Fibroblast of lung (primary cell): Measurements from ENCODE around the gene WNT3.

ENCODE experiments used
- EZH2 ChIP-seq: IDR thresholded peaks from 2 replicates; pipeline ENCODE4 v1.5.1; 2012; ENCODE audit warnings: low read length, control low read depth, mild to moderate bottlenecking; ENCODE audit errors: missing control alignments
- TF ChIP-seq, protein P1 (sequence below), 2 donors: IDR thresholded peaks in 1 of 2; conservative IDR thresholded peaks in 1 of 2; 1 replicate in 1 of 2; 2 replicates in 1 of 2; pipeline ENCODE4 v1.5.1; 2011 to 2012; ENCODE audit warnings: low read length in 2 of 2, control low read depth in 1 of 2, inconsistent platforms in 1 of 2, low read depth in 1 of 2, mild to moderate bottlenecking in 1 of 2

DNA sequence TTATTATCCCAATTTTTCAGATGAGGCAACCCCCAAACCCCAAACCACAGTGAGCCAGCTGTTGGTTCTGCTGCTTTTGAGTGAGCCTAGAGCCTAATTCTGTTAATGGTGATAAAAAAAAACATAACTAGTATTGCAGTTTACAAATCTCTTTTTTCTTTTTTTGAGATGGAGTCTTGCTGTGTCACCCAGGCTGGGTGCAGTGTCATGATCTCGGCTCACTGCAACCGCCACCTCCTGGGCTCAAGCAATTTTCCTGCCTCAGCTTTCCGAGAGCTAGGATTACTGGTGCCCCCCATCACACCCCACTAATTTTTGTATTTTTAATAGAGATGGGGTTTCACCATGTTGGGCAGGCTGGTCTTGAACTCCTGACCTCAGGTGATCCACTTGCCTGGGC is 36.0 kb upstream of the WNT3 start:
- TF ChIP-seq, protein P1, sequence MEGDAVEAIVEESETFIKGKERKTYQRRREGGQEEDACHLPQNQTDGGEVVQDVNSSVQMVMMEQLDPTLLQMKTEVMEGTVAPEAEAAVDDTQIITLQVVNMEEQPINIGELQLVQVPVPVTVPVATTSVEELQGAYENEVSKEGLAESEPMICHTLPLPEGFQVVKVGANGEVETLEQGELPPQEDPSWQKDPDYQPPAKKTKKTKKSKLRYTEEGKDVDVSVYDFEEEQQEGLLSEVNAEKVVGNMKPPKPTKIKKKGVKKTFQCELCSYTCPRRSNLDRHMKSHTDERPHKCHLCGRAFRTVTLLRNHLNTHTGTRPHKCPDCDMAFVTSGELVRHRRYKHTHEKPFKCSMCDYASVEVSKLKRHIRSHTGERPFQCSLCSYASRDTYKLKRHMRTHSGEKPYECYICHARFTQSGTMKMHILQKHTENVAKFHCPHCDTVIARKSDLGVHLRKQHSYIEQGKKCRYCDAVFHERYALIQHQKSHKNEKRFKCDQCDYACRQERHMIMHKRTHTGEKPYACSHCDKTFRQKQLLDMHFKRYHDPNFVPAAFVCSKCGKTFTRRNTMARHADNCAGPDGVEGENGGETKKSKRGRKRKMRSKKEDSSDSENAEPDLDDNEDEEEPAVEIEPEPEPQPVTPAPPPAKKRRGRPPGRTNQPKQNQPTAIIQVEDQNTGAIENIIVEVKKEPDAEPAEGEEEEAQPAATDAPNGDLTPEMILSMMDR (conservative IDR thresholded peaks at IDR 0.05 in 1 of 2, IDR thresholded peaks at IDR 0.05 in 1 of 2; ENCODE audit: low read depth in 1 of 2, low read length in 2 of 2) = no peak
- no peak for TF ChIP-seq EZH2
